Fibroblast of skin of abdomen (primary cell): Measurements from ENCODE around the gene ZDHHC14.
"Not testable (repeated sequence)": the region's sequence is repeated elsewhere in the genome, so short reads cannot be mapped to it uniquely, and the experiment has no call there.

ENCODE experiments used
- DNase-seq: peaks from one replicate; pipeline ENCODE4 v3.0.0-alpha.2; 2013

Gene ZDHHC14

GRCh38 chr6:157447735-157448134, 66.7 kb downstream of the ZDHHC14 start:
- no peak for DNase-seq

GRCh38 chr6:157449610-157450009, 68.6 kb downstream of the ZDHHC14 start:
- DNase-seq: peak; percentile 21

GRCh38 chr6:157450931-157451742, 70.1 kb downstream of the ZDHHC14 start:
- no peak for DNase-seq

- DNase-seq: no peak
Measured at GRCh38 chr6:157452096-157452495, 71.1 kb downstream of the ZDHHC14 start.

- no peak for DNase-seq
Measured at GRCh38 chr6:157453131-157453530, 72.1 kb downstream of the ZDHHC14 start.

- DNase-seq: no peak
Measured at GRCh38 chr6:157453978-157454377, 73.0 kb downstream of the ZDHHC14 start.

GRCh38 chr6:157454762-157455714, 74.0 kb downstream of the ZDHHC14 start:
- no peak for DNase-seq

- no peak for DNase-seq
Measured at GRCh38 chr6:157455731-157456523, 74.9 kb downstream of the ZDHHC14 start.

GRCh38 chr6:157456524-157456829, 75.5 kb downstream of the ZDHHC14 start:
- no peak for DNase-seq

GRCh38 chr6:157457787-157458186, 76.8 kb downstream of the ZDHHC14 start:
- no peak for DNase-seq

GRCh38 chr6:157459327-157459726, 78.3 kb downstream of the ZDHHC14 start:
- DNase-seq: no peak

- peak; percentile 62 for DNase-seq
Measured at GRCh38 chr6:157460182-157460999, 79.4 kb downstream of the ZDHHC14 start.

GRCh38 chr6:157461000-157461915, 80.3 kb downstream of the ZDHHC14 start:
- DNase-seq: peak; percentile 29

GRCh38 chr6:157462956-157463742, 82.2 kb downstream of the ZDHHC14 start:
- DNase-seq: no peak

GRCh38 chr6:157463743-157464135, 82.7 kb downstream of the ZDHHC14 start:
- not testable (repeated sequence) for DNase-seq

- no peak for DNase-seq
Measured at GRCh38 chr6:157464653-157465535, 83.9 kb downstream of the ZDHHC14 start.

GRCh38 chr6:157466342-157466648, 85.3 kb downstream of the ZDHHC14 start:
- DNase-seq: no peak

GRCh38 chr6:157467339-157467738, 86.3 kb downstream of the ZDHHC14 start:
- not testable (repeated sequence) for DNase-seq

- DNase-seq: no peak
Measured at GRCh38 chr6:157468054-157468453, 87.1 kb downstream of the ZDHHC14 start.
